Tibial nerve (tissue), 4 donors: ENCODE measurements around the gene TMEM31. TPM values are rescaled to one million over a fixed set of nuclear protein-coding genes. Genes with fewer than 3 reads are reported as not detected.
A peak's percentile ranks its signal among the peaks of the same experiment; 100 is the strongest.

Source experiments
- DNase-seq, 2 donors: peaks; one replicate each; pipeline ENCODE4 v3.0.0-alpha.2; 2019; ENCODE audit warnings: low spot score in 2 of 2
- H3K27ac ChIP-seq, 4 donors: fragments of 200-600 bp; sonication (generic) in 3 of 4; one replicate each; pipeline ENCODE4 v1.5.1; 2017 to 2019; ENCODE audit warnings: mild to moderate bottlenecking in 1 of 4
- H3K27me3 ChIP-seq, 2 donors: fragments of 200-600 bp; sonication (generic) in 1 of 2; one replicate each; pipeline versions ENCODE4 v1.5.1 to v1.6.0; 2017 to 2019
- H3K36me3 ChIP-seq, 3 donors: fragments of 200-600 bp; sonication (generic); one replicate each; pipeline ENCODE4 v1.5.1; 2018 to 2019
- H3K4me1 ChIP-seq, 4 donors: fragments of 200-600 bp; sonication (generic) in 3 of 4; one replicate each; pipeline ENCODE4 v1.5.1; 2017 to 2019
- H3K4me3 ChIP-seq, 4 donors: fragments of 200-600 bp; sonication (generic) in 3 of 4; one replicate each; pipeline ENCODE4 v1.5.1; 2017 to 2019; ENCODE audit warnings: mild to moderate bottlenecking in 1 of 4, moderate library complexity in 1 of 4
- H3K9me3 ChIP-seq, 4 donors: fragments of 200-600 bp; sonication (generic) in 3 of 4; one replicate each; pipeline ENCODE4 v1.5.1; 2017 to 2019
- EP300 ChIP-seq, 2 donors: sonication (generic); formaldehyde crosslinking; IDR thresholded peaks; one replicate each; pipeline ENCODE4 v1.6.1; 2017; ENCODE audit warnings: antibody characterized with exemption in 2 of 2, mild to moderate bottlenecking in 1 of 2
- POLR2A ChIP-seq, 2 donors: fragments of 450-650 bp; IDR thresholded peaks; one replicate each; pipeline ENCODE4 v1.6.1; 2017; ENCODE audit warnings: antibody characterized with exemption in 2 of 2, mild to moderate bottlenecking in 2 of 2, moderate library complexity in 2 of 2
- WGBS, 2 donors: methylation state at CpG; one replicate each; pipeline ENCODE4 v1.1.5; 2018; 5-methylcytosine and 5-hydroxymethylcytosine counted together
- total RNA-seq, 4 donors: library from RNA; depleted of rRNA; stranded (reverse); fragments of >200 nt; gene quantifications; one replicate each; pipeline ENCODE4 v1.1.0, GENCODE V29; 2016
- TF ChIP-seq, protein P1 (sequence below), 5 experiments: fragments of 200-600 bp in 3 of 5; fragments of 450-650 bp in 2 of 5; sonication (generic) in 3 of 5; IDR thresholded peaks; one replicate each; pipeline ENCODE4 v1.5.1; 2016 to 2019; ENCODE audit warnings: antibody characterized with exemption in 5 of 5, mild to moderate bottlenecking in 3 of 5, moderate library complexity in 2 of 5

TMEM31 gene, protein sequence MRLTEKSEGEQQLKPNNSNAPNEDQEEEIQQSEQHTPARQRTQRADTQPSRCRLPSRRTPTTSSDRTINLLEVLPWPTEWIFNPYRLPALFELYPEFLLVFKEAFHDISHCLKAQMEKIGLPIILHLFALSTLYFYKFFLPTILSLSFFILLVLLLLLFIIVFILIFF
- under 1 TPM in 1 of 4 donors, not detected in 3; 0.63 TPM for total RNA-seq

DNA sequence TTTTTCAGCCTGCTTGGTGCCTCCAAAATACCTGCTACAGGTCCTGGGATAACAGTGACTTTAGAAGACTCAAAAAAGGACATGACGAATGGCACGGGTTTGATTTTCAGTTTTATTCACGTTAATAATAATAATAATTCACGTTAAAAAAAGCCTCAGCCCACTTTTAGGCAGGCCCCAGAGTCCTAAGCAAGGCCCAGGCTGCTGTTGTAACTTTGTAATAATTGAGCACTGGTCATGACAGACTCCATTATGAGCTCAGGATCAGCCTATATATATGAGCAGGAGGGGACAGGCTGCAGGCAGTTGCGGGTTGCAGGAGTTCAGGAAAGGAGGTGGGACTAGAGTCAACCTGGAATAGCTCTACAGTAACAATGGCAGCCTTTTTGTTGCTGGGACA lies at the start of gene TMEM31:
Gene TMEM31 (plus strand): TSS at position 301 of the 400 bp plus-strand sequence. CDS start 1,350 bp downstream, outside the sequence.
- Histone ChIP-seq H3K36me3 (no peaks in the 10 kb centered on the region), H3K4me3 (no peak within 1 kb of the TSS), H3K9me3 (no peaks in the 10 kb centered on the region), H3K4me1 (no peaks in the 10 kb centered on the region), H3K27me3 (peaks cover 0 to 15% of the 10 kb centered on the region in 2 donors), H3K27ac (no peak within 1 kb of the TSS)
- 91 to 96% methylated on average over 5 of the region's 5 CpGs for WGBS, 2 donors
- no peak for DNase-seq
- TF ChIP-seq, protein P1, sequence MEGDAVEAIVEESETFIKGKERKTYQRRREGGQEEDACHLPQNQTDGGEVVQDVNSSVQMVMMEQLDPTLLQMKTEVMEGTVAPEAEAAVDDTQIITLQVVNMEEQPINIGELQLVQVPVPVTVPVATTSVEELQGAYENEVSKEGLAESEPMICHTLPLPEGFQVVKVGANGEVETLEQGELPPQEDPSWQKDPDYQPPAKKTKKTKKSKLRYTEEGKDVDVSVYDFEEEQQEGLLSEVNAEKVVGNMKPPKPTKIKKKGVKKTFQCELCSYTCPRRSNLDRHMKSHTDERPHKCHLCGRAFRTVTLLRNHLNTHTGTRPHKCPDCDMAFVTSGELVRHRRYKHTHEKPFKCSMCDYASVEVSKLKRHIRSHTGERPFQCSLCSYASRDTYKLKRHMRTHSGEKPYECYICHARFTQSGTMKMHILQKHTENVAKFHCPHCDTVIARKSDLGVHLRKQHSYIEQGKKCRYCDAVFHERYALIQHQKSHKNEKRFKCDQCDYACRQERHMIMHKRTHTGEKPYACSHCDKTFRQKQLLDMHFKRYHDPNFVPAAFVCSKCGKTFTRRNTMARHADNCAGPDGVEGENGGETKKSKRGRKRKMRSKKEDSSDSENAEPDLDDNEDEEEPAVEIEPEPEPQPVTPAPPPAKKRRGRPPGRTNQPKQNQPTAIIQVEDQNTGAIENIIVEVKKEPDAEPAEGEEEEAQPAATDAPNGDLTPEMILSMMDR (IDR thresholded peaks at IDR 0.05) = no peak
- no peak for TF ChIP-seq POLR2A (IDR thresholded peaks at IDR 0.05)
- TF ChIP-seq EP300 (IDR thresholded peaks at IDR 0.05) = no peak

DNA sequence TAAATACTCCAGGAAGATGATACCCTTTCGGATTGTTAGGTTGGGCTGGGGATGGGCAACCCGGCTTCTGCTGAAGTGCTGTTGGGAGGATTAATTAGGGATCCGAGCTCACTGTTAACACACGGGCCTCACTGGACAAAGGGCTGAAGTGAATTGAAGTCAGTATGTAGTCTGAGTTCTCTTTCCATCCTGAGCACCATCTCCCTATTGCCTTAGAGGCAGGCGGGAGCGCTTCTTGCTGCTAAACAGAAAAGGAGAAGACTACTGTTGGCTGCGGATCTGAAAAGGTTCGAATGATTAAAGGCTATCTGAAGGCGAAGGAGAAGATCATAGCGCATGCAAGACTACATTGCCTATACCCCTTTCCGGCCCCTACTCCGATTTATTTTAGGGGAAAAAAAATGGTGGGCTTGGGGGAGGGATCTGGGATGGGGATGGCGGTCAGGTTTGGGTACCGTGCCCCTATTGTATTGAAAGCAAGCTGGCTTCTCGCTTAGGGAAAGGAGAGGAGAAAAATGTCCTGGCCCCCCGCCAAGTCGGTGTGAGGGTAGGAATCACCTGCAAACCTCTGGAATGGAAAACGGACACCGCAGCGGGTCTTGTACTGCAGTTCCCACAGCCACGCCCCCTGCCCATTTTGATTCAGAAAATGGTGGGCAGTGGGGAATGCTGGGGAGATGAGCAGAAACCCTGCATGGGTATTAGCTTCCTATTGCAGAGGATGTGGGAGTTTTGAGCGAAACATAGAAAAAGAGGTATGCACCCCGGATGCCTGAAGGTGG lies 46.5 kb upstream of the TMEM31 start:
- no peak overlapping the region for H3K27ac ChIP-seq
- TF ChIP-seq, protein P1 (IDR thresholded peaks at IDR 0.05) = no peak
- TF ChIP-seq EP300 (IDR thresholded peaks at IDR 0.05) (no peak), POLR2A (IDR thresholded peaks at IDR 0.05) (no peak)
- H3K4me3 ChIP-seq = peak overlapping the region in 1 of 4 donors; percentile 26
- no peaks in the 10 kb centered on the region for H3K9me3 ChIP-seq
- no peak for DNase-seq
- H3K27me3 ChIP-seq = peaks cover 0 to 34% of the 10 kb centered on the region in 2 donors
- 16 to 40% methylated on average over 23 of the region's 23 CpGs for WGBS, 2 donors
- no peaks in the 10 kb centered on the region for H3K4me1 ChIP-seq
- no peaks in the 10 kb centered on the region for H3K36me3 ChIP-seq

DNA sequence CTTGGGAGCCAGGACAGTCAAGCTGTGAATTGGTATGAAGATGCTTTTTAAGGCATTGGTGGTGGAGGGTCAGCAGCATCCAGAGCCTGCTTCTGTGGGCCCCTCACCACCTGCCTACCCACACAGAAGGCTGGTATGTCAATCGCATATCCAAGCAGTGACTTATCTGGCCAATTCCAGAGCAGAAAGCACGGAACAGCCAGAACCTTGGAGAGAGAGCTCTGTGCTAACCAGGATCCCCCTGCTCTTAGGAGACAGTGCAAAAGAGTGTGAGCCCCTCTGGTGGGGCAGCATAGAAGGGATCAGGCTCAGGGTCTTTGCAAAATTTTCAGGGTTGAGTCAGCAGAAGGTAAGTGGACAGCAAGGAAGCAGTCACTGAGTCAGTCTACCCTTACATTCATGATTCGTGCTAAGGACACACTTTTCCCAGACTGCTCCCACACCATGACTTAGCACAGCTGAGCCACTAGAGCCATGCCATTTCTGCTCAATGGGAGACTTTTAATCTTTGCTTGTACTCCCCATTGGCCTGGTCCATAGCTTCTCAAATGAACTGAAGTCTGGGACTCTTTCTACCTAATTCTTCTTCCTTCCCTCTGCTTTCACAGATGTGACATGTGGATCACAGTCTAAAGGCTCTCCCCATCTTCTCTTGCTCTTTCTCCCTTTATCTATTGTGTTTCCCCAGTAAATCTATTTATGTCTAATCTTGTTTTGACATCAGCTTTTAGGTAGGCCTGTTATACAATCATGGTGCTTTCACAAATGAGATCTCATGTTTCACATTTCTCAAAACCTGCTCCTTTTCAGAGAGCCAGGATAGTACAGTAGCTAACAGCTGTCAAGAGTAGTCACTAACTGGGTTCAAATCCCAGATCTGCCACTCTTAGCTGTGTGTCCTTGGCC lies 44.3 kb upstream of the TMEM31 start:
- Histone ChIP-seq H3K27ac (no peak overlapping the region), H3K27me3 (peaks cover 0 to 30% of the 10 kb centered on the region in 2 donors), H3K36me3 (no peaks in the 10 kb centered on the region), H3K4me1 (no peaks in the 10 kb centered on the region), H3K9me3 (no peaks in the 10 kb centered on the region), H3K4me3 (no peak overlapping the region)
- no peak for DNase-seq
- 87 to 100% methylated on average over 1 to 3 of the region's 3 CpGs for WGBS, 2 donors
- TF ChIP-seq POLR2A (IDR thresholded peaks at IDR 0.05) = no peak
- TF ChIP-seq, protein P1 (IDR thresholded peaks at IDR 0.05) = no peak
- no peak for TF ChIP-seq EP300 (IDR thresholded peaks at IDR 0.05)

DNA sequence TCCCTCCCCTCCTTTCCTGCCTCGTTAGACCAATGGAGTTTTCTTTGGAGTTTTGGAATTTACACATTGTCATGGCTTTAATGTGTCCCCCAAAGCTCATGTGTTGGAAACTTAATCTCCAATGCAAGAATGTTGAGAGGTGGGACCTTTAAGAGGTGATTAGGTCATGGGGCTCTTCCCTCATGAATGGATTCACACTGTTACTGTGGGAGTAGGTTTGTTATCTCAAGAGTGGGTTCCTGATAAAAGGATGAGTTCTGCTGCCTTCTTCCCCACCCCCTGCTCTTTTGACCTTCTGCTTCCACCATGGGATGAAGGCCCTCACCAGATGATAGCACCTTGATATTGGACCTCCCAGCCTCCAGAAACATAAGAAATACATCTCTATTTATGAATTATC lies 41.0 kb upstream of the TMEM31 start:
- WGBS, 2 donors = 63 to 67% methylated on average over 1 of the region's 1 CpG
- no peaks in the 10 kb centered on the region for H3K9me3 ChIP-seq
- H3K36me3 ChIP-seq = no peaks in the 10 kb centered on the region
- no peak for DNase-seq
- no peak overlapping the region for H3K27ac ChIP-seq
- peaks cover 0 to 19% of the 10 kb centered on the region in 2 donors for H3K27me3 ChIP-seq
- no peak for TF ChIP-seq POLR2A (IDR thresholded peaks at IDR 0.05)
- TF ChIP-seq, protein P1 (IDR thresholded peaks at IDR 0.05) = no peak
- TF ChIP-seq EP300 (IDR thresholded peaks at IDR 0.05) = no peak
- no peaks in the 10 kb centered on the region for H3K4me1 ChIP-seq
- H3K4me3 ChIP-seq = no peak overlapping the region
